Activated CD8-positive, alpha-beta memory T cell treated with anti-CD3 and anti-CD28 coated beads, Interleukin-2, amount 50 U/mL, for 24 hours (primary cell): ENCODE results near the gene CST3.
"Not testable (repeated sequence)": the region's sequence is repeated elsewhere in the genome, so short reads cannot be mapped to it uniquely, and the experiment has no call there.

Experiments used
- DNase-seq: peaks from one replicate; pipeline ENCODE4 v3.0.0-alpha.2; 2020; ENCODE audit errors: extremely low read depth

CST3 gene

GRCh38 chr20:23637282-23638221 is at the start of gene CST3:
Gene CST3, minus strand, starts transcription at chr20:23637955. Its CDS starts 93 bp downstream, at chr20:23637862.
- no peak for DNase-seq

GRCh38 chr20:23686046-23686750 is 48.4 kb upstream of the CST3 start:
- no peak for DNase-seq

- not testable (repeated sequence) for DNase-seq
Measured at GRCh38 chr20:23685529-23685896, 47.8 kb upstream of the CST3 start.

- DNase-seq, result no peak
Measured at GRCh38 chr20:23684261-23684660, 46.5 kb upstream of the CST3 start.

GRCh38 chr20:23683807-23684206 is 46.1 kb upstream of the CST3 start:
- no peak for DNase-seq

GRCh38 chr20:23683281-23683680 is 45.5 kb upstream of the CST3 start:
- DNase-seq, result no peak

GRCh38 chr20:23680146-23680545 is 42.4 kb upstream of the CST3 start:
- DNase-seq, result no peak

- no peak for DNase-seq
Measured at GRCh38 chr20:23679133-23680092, 41.7 kb upstream of the CST3 start.

- DNase-seq, result no peak
Measured at GRCh38 chr20:23673209-23673608, 35.5 kb upstream of the CST3 start.

- DNase-seq, result no peak
Measured at GRCh38 chr20:23672158-23672557, 34.4 kb upstream of the CST3 start.

GRCh38 chr20:23671479-23671878 is 33.7 kb upstream of the CST3 start:
- no peak for DNase-seq

GRCh38 chr20:23670361-23670760 is 32.6 kb upstream of the CST3 start:
- no peak for DNase-seq

GRCh38 chr20:23669866-23670265 is 32.1 kb upstream of the CST3 start:
- DNase-seq, result no peak

GRCh38 chr20:23669327-23669726 is 31.6 kb upstream of the CST3 start:
- no peak for DNase-seq

GRCh38 chr20:23668477-23668951 is 30.8 kb upstream of the CST3 start:
- no peak for DNase-seq

GRCh38 chr20:23667666-23668065 is 29.9 kb upstream of the CST3 start:
- DNase-seq, result no peak

- no peak for DNase-seq
Measured at GRCh38 chr20:23666698-23667097, 28.9 kb upstream of the CST3 start.

- no peak for DNase-seq
Measured at GRCh38 chr20:23666189-23666588, 28.4 kb upstream of the CST3 start.

GRCh38 chr20:23664954-23665353 is 27.2 kb upstream of the CST3 start:
- DNase-seq, result no peak

GRCh38 chr20:23664046-23664445 is 26.3 kb upstream of the CST3 start:
- DNase-seq, result not testable (repeated sequence)

- no peak for DNase-seq
Measured at GRCh38 chr20:23663180-23663579, 25.4 kb upstream of the CST3 start.
